ENCODE measurements around the gene RCOR2.
"Not testable (repeated sequence)": the region's sequence is repeated elsewhere in the genome, so short reads cannot be mapped to it uniquely, and the experiment has no call there.

RCOR2 gene

DNA sequence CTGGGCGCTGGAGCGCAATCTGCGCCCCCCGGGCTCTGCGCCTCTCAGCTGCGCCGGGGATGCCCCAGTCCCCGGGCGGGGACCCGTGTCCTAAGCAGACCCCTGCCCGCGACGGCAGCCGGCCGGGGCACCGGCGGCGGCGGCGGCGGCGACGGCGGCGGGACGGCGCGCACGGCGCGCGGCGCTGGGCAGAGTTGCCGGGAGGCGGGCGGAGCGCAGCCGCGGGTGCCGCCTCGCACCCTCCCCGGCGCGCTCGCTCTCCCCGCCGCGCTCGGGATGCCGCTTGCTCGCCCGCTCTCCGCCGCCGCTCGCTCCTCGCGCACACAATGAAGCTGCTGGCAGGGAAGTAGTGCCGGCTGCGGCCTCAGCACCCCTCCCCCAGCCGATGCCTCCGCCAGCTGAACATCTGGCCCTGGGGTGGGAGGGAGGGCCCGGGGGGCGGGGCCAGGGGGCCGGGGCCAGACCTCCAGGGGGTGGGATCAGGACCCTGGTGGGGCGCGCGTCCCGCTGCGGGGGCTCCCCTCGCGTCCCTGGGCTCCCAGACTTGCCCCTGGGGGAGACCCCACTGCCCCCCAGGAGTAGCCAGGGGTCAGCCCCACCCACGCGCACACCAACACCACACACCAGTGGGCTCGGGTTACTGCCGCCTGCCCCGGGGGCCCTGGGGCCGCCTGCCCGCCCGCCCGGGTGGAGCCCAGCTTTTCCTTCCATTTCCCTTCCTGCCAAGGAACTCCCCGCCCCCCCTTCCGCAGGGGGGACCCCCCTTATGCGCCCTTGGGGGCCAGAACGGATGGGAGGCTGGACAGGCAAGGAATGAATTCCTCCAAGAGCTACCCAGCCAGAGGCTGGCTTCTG, at the start of gene RCOR2:
TSS of gene RCOR2 (minus strand) at position 328 of the 855 bp plus-strand sequence. CDS start 708 bp downstream, outside the sequence.
- DNase-seq = peak; percentile 93

DNA sequence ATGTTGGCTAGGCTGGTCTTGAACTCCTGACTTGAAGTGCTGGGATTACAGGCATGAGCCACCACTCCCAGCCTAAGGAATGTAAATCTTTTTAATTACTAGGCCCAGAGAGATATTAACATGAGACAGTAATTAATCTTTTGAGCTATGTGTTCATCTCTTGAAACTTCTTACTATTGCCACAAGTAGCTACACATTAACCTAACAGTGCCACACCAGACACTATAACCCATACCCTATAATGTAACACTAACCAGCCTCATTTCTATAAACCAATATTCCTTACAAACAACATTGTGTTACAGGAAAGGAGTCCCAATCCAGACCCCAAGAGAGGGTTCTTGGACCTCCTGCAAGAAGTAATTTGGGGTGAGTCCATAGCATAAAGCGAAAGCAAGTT, 49.5 kb upstream of the RCOR2 start:
- no peak for DNase-seq

DNA sequence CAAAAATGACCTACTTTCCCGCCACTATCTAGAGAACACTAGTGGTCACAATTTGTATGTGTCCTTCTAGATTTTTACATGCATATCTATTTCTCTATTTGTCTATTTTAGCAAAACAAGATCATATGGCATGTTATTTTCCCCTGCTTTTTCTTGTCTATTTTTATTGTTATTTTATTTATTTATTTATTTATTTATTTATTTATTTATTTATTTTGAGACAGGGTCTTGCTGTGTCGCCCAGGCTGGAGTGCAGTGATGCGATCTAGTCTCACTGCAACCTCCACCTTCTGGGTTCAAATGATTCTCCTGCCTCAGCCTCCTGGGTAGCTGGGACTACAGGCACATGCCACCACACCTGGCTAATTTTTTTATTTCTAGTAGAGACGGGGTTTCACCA, 46.9 kb upstream of the RCOR2 start:
- DNase-seq = not testable (repeated sequence)

- DNase-seq = peak; percentile 94
These were observed 44.8 kb upstream of the RCOR2 start for GRCh38 chr11:63961608-63962412.

GRCh38 chr11:63958008-63958407, 41.0 kb upstream of the RCOR2 start:
- DNase-seq = no peak

DNA sequence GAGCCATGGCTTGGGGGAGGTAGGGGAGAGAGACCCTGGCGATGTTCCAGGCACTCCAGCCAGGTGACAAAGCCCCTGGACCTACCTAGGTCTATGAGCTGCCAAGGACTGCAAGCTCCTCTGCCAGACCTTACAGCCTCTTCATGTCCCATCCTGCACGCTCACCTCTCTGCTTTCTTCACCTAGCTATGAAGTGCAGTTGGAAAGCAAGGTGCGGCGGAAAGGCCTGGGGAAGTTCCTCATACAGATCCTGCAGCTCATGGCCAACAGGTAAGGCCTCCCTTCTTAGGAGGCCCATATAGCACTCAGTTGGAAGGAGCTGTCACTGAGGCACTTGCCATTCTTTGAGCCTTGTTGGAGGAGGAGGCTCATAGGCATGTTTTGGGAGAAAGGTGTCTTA, 35.6 kb upstream of the RCOR2 start:
- no peak for DNase-seq

DNA sequence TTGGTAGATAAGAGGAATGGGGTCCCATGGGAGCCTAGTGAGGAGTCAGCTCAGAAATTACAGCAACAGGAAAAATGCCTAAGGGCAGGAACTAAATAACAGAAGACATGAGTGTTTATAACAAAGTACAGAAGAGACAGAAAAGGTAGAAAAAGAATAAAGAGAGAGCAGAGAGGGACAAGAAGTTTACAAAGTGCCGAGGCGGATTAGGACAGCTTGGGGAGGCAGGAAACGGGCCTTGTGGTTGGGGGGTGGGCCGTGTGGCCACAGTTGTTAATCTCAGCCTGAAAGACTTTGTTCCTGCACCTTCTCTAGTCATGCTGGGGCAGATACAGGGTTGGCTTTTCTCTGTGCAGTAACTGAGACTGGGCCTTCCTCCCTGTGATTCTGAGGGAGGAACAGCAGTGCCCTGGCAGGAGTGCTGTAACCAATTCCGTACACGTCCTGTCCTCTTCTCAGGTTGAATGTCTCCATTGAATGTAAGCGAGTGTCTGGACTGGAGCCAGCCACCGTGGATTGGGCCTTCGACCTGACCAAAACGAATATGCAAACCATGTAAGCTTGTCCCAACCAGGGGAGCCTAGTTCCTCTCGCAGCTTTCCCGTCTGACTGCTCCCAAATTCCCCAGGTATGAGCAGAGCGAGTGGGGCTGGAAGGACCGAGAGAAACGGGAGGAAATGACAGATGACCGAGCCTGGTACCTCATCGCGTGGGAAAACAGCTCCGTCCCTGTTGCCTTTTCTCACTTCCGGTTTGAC, 35.0 kb upstream of the RCOR2 start:
- no peak for DNase-seq

GRCh38 chr11:63945477-63946163, 28.7 kb upstream of the RCOR2 start:
- peak; percentile 79 for DNase-seq

GRCh38 chr11:63944987-63945386, 28.0 kb upstream of the RCOR2 start:
- DNase-seq = peak; percentile 64

DNA sequence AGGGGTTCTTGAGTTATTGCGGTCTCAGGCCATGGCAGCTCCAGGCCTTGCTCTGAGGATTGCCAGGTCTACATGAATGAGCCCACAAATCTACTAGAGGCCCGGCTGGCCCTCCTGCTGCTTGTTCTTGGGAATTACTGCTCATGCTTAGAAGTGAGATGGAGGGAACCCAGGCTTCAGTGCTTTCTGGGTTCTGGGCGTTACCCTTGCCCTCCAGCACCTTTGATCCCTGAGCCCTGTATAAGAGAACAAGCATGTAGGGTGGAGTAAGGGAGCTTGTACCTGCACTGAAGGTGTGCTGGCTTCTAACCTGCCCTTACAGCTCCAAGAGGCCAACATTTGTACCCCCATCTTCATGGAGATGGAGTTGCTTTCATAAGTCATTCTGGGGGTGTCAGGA, 25.8 kb upstream of the RCOR2 start:
- no peak for DNase-seq

GRCh38 chr11:63941901-63942300, 24.9 kb upstream of the RCOR2 start:
- DNase-seq = no peak

- DNase-seq = no peak
These were observed 23.8 kb upstream of the RCOR2 start for GRCh38 chr11:63940786-63941185.

DNA sequence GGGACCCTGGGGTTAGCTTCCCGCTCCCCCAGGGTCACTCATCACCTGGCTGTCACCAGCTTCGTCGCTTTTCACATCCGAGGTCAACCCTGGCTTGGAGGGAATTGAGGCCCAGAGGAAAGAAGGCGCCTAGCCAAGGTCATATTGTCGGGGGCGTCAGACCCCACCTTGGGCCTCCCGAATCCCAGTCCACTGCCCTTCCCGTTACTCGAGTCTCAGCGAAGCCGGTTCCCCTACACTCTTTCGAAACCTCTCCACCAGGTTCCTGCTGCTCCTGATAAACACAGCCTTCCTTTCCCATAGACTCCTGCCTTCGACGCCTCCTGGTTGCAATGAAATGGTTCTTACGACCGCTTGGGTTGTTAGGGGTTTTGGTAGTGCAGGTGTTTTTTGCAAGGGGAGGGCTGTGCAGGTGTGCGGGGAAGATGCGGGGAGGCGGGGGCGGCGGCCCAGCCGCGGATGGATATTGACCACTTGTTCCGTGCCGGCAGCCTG, 22.5 kb upstream of the RCOR2 start:
- no peak for DNase-seq

DNA sequence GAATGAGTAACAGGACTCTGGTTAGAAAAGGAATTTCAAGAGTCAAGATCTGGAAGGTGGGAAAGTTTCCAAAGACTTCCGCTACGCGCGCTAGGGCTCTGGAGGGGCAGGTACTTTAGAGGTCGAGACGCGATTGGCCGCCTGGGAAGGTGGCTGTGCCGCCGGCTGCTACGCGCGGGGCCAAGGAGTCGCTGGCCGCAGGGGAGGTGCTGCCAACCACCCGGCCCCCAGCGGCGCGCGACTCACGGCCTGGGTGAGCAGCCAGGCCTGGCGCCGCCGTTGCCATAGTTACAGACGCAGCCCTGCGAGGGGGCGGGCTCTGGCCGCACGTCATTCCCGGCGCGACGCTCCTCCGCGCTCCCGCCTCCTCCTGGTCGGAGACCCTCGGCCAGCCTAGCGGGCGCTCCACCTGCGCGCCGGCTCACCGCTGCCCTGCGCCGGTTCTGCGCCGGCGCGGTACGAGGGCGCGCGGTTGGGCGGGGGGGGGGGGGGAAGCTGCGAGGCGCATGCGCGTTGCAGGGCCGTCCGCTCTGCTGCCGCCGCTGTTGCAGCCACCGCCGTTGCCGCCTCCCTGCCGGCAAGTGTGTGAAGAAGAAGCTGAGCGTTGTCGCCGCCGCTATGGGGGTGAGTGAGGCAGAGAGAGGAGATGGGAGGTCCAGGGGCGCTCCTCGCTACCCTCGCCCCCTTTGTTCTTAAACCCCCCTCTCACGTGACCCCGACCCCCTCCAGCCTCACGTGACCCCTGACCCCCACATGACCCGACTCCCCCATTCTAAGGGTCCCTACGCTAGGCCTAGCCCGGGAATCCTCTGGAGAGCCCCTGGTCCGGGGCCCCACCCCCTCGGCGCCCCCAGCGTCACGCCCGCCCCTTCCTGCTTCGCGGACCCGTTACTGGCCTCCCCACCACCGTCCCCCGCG, 21.8 kb upstream of the RCOR2 start, which contains the start of gene NAA40:
TSS of gene NAA40 (plus strand) at position 524 of the 918 bp plus-strand sequence. CDS start at position 619, 95 bp downstream.
- peak; percentile 95 for DNase-seq

- no peak for DNase-seq
These were observed 20.9 kb upstream of the RCOR2 start for GRCh38 chr11:63937713-63938478.

DNA sequence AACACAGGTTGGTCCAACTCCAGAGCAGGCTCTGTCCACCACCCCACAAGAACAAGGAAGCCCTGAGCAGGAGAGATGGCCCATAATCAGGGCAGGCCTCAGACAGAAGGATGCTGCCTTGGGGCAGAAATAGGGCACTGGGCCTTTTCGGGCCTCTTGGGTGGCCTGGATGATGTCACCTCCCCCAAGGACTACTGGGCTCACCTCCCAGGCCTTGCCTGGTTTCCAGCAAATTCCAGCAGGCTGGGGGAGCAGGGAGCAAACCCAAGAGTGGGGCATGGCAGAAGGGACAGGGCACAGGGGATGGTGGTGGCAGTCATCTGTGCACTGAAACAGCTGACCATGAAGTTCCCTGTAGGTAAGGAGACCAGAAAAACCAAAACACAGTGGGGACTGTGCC, 16.5 kb upstream of the RCOR2 start:
- no peak for DNase-seq

DNA sequence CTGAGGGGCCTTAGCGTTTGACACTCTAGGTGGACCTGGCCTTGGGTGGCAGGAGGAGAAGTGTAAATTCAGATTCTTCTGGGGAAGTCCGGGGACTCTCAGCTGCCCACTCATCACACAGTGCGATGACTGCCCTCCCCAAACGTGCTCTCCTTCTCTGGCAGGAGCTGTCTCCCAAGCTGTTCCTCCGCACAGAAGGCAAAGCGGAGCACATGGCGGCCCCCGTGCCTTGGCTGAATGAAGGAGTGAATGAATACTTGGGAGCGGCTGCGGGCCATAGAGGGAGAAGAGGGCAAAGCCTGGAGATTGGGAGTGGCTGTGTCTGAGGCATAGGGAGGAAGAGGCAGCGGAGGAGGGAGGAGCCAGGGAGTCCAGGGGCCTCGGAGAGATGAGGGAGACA, 14.9 kb upstream of the RCOR2 start:
- DNase-seq = no peak

DNA sequence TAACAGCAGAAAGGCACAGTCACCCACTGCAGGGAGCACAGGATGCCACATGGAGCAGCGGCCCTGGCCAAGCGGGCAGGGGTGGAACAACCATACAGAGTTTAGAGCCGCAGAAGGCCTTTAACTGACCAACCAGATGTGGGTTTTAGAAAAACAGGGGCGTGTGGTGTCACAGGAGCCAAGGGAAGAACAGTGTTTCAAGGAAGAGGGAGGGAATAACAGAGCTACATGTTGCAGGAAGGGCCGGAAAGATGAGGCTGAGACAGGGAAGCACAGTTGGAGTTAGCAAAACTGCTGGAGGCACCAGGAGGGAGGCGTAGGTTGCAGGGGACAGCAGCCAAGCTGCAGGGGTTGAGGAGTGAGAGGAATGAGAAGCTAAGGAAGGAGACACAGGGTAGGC, 14.1 kb upstream of the RCOR2 start:
- DNase-seq = peak; percentile 60

GRCh38 chr11:63929616-63930015, 12.7 kb upstream of the RCOR2 start:
- no peak for DNase-seq

- no peak for DNase-seq
These were observed 6.4 kb upstream of the RCOR2 start for GRCh38 chr11:63923319-63923718.

Measured in right hindlimb (tissue), 1 donor.